NB4 (cell line): ENCODE data around the gene MTMR8.
"Not testable (repeated sequence)": the region's sequence is repeated elsewhere in the genome, so short reads cannot be mapped to it uniquely, and the experiment has no call there.

Source experiments
- DNase-seq: peaks from one replicate; pipeline ENCODE4 v3.0.0; 2010; ENCODE audit warnings: low read depth
- H3K4me3 ChIP-seq: one replicate; pipeline ENCODE4 v1.5.1; 2011; ENCODE audit warnings: mild to moderate bottlenecking, low read depth, low read length, moderate library complexity
- MYC ChIP-seq: IDR thresholded peaks from 2 replicates; pipeline ENCODE4 v1.6.1; 2011; ENCODE audit warnings: low read depth, low read length
- POLR2A ChIP-seq: IDR thresholded peaks from 2 replicates; pipeline ENCODE4 v1.6.1; 2011; ENCODE audit warnings: mild to moderate bottlenecking; ENCODE audit not compliant: insufficient read length; ENCODE audit errors: extremely low read depth
- TF ChIP-seq, protein P1 (sequence below): IDR thresholded peaks from 2 replicates; pipeline ENCODE4 v1.6.1; 2011; ENCODE audit warnings: low read depth, low read length
- TF ChIP-seq, protein P2 (sequence below): IDR thresholded peaks from one replicate; pipeline ENCODE4 v1.5.1; 2012; ENCODE audit warnings: low read depth, low read length

The MTMR8 gene

DNA sequence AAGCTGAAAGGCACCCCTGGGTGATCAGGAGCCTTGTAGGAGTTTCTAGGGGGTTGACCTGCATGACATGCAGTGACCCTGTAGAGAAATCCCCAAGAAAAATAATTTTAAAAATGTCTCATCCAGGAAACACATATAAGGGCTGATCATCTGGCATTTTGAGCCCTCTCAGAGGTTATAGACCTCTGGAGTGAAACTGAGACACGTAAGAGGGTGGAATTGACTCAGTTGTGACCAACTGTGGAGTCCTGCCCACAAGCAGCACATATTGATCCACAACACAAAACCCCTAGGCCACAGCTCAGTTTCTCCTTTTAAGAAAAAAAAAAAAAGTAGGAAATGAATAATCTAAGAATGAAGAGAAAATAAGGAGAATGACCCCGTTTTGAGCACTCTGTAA lies 32.5 kb upstream of the MTMR8 start:
- H3K4me3 ChIP-seq, result no peak overlapping the region
- no peak for DNase-seq
- TF ChIP-seq, protein P1, sequence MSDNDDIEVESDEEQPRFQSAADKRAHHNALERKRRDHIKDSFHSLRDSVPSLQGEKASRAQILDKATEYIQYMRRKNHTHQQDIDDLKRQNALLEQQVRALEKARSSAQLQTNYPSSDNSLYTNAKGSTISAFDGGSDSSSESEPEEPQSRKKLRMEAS, result no peak
- no peak for TF ChIP-seq MYC
- TF ChIP-seq, protein P2, sequence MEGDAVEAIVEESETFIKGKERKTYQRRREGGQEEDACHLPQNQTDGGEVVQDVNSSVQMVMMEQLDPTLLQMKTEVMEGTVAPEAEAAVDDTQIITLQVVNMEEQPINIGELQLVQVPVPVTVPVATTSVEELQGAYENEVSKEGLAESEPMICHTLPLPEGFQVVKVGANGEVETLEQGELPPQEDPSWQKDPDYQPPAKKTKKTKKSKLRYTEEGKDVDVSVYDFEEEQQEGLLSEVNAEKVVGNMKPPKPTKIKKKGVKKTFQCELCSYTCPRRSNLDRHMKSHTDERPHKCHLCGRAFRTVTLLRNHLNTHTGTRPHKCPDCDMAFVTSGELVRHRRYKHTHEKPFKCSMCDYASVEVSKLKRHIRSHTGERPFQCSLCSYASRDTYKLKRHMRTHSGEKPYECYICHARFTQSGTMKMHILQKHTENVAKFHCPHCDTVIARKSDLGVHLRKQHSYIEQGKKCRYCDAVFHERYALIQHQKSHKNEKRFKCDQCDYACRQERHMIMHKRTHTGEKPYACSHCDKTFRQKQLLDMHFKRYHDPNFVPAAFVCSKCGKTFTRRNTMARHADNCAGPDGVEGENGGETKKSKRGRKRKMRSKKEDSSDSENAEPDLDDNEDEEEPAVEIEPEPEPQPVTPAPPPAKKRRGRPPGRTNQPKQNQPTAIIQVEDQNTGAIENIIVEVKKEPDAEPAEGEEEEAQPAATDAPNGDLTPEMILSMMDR, result no peak
- no peak for TF ChIP-seq POLR2A

DNA sequence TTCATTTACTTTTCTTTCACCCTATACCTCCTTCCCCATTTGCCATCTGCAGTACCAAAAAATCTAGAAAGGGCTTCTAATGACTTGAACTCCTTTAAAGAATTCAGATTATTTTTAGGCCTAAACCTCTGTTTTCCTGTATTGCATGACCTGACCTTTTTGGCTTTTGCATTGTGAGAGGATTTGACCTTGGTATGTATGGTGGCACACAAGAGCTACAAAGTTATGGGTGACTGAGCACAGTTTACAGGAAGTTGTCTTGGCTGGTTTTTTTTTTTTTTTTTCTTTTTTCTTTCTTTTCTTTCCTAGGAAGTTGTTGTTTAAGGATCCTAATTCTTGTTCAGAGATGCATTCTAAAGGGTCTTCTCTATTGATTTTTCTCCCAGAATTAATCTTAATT lies 32.0 kb upstream of the MTMR8 start:
- no peak for DNase-seq
- no peak overlapping the region for H3K4me3 ChIP-seq
- TF ChIP-seq, protein P2, result no peak
- no peak for TF ChIP-seq POLR2A
- TF ChIP-seq MYC, result no peak
- TF ChIP-seq, protein P1, result no peak

DNA sequence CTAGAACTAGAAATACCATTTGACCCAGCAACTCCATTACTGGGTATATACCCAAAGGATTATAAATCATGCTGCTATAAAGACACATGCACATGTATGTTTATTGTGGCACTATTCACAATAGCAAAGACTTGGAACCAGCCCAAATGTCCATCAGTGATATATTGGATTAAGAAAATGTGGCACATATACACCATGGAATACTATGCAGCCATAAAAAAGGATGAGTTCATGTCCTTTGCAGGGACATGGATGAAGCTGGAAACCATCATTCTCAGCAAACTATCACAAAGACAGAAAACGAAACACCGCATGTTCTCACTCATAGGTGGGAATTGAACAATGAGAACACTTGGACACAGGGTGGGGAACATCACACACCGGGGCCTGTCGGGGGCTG lies 14.5 kb upstream of the MTMR8 start:
- DNase-seq, H3K4me3 ChIP-seq: not testable (repeated sequence)

DNA sequence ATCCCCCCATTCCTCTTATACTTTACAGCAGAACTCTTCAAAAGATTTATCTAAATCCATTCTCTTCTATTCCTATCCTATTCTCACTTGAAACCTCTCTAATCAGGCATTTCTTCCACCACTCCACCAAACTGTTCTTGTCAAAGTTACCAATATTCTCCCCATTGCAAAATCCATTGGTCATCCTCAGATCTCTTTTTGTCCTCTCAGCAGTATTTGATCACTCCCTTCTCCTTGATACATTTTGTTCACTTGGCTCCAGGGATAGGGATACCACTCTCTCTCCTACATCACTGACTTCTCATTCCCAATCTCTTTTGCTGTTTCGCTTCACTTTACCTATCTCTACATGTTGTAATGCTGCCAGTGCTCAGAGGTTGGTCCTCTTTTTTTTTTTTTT lies 2.8 kb upstream of the MTMR8 start:
- DNase-seq, result no peak
- TF ChIP-seq POLR2A (no peak), MYC (no peak)
- TF ChIP-seq, protein P2, result no peak
- TF ChIP-seq, protein P1, result no peak

DNA sequence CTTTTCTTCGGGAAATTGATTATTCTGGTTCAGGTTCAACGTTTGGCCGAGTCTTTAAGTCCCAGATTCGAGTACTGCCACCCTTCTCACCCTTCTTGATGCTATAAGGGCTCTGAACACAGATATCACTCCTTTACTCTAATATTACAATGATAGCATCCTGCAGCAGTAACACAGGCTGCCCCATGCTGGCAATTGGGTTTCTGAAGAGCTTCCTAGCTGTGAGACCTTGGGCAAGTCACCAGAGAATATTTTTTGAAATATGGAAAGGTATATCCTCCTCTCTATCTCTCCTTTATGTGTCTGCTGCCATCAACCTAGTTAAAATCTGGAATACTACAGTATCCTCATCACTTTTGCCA lies 297 bp upstream of the MTMR8 start:
- peak overlapping the region; percentile 76 for H3K4me3 ChIP-seq
- DNase-seq, result no peak
- TF ChIP-seq, protein P2, result no peak
- no peak for TF ChIP-seq POLR2A
- TF ChIP-seq MYC, result no peak
- TF ChIP-seq, protein P1, result no peak

More for the DNA sequence above, 2.8 kb upstream of the MTMR8 start:
- no peak overlapping the region for H3K4me3 ChIP-seq

DNA sequence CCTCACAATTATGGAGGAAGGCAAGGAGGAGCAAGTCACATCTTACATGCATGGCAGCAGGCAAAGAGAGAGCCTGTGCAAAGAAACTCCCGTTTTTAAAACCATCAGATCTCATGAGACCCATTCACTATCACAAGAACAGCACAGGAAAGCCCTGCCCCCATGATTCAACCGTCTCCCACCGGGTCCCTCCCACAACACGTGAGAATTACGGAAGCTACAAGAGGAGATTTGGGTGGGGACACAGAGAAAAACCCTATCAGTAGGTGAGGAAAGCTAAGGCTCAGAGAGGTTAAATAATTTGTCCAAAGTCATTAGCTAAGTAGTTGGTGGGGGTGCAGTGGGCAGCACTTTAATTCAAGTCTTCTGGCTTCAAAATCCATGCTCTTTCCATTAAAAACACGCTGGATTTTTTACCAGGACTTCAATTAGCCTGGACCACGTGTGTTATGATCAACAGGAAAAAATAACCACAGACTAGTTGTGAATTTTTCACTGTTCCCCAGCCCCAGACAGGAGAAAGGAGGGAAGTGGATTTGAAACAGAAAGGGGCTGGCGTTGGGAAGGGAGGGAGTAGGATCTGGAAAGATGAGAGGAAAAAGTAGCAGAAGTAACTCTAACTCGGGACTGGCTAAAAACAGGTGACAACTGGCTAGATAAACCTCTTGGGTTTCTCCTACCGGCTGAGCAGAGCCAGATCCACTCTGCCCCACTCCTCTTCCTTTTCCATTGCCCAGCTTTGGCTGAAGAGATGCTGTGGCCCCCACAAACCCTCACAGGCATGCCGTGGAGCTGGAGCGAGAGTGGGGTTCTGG lies 986 bp downstream of the MTMR8 start:
- peak overlapping the region; percentile 76 for H3K4me3 ChIP-seq
- TF ChIP-seq, protein P2, result no peak
- TF ChIP-seq POLR2A, result no peak
- no peak for TF ChIP-seq MYC
- peak; percentile 20 for DNase-seq
